Measurements from ENCODE around the gene MICAL3.
"Not testable (repeated sequence)": the region's sequence is repeated elsewhere in the genome, so short reads cannot be mapped to it uniquely, and the experiment has no call there.

Gene MICAL3

GRCh38 chr22:17945888-17946648 is 78.3 kb downstream of the MICAL3 start:
- intact Hi-C loops (cut with DNase I), result no loop called here
- DNase-seq, result peak in 1 of 10 donors; percentile 90

GRCh38 chr22:17945156-17945887 is 79.0 kb downstream of the MICAL3 start:
- no peak for DNase-seq
- intact Hi-C loops (cut with DNase I), result no loop called here

- DNase-seq, result no peak
- intact Hi-C loops (cut with DNase I), result no loop called here
Observed at GRCh38 chr22:17944256-17944655, 80.1 kb downstream of the MICAL3 start.

- DNase-seq, result no peak
- intact Hi-C loops (cut with DNase I), result no loop called here
Observed at GRCh38 chr22:17943533-17944249, 80.7 kb downstream of the MICAL3 start.

- DNase-seq, result no peak
- intact Hi-C loops (cut with DNase I), result no loop called here
Observed at GRCh38 chr22:17942721-17943120, 81.6 kb downstream of the MICAL3 start.

- DNase-seq, result no peak
- intact Hi-C loops (cut with DNase I), result no loop called here
Observed at GRCh38 chr22:17941471-17942406, 82.6 kb downstream of the MICAL3 start.

GRCh38 chr22:17939579-17939978 is 84.8 kb downstream of the MICAL3 start:
- intact Hi-C loops (cut with DNase I), result no loop called here
- no peak for DNase-seq

GRCh38 chr22:17939011-17939410 is 85.3 kb downstream of the MICAL3 start:
- no peak for DNase-seq
- intact Hi-C loops (cut with DNase I), result no loop called here

GRCh38 chr22:17938484-17938924 is 85.9 kb downstream of the MICAL3 start:
- intact Hi-C loops (cut with DNase I), result no loop called here
- no peak for DNase-seq

GRCh38 chr22:17932457-17932856 is 91.9 kb downstream of the MICAL3 start:
- intact Hi-C loops (cut with DNase I); DNase-seq: not testable (repeated sequence)

GRCh38 chr22:17931400-17931825 is 92.9 kb downstream of the MICAL3 start:
- DNase-seq, result peak in 1 of 10 donors; percentile 64
- intact Hi-C loops (cut with DNase I), result no loop called here

- DNase-seq, result peak in 1 of 10 donors; percentile 57
- intact Hi-C loops (cut with DNase I), result no loop called here
Observed at GRCh38 chr22:17930455-17931313, 93.7 kb downstream of the MICAL3 start.

- peak in 1 of 10 donors; percentile 20 for DNase-seq
- intact Hi-C loops (cut with DNase I), result no loop called here
Observed at GRCh38 chr22:17929909-17930308, 94.5 kb downstream of the MICAL3 start.

GRCh38 chr22:17928391-17928790 is 96.0 kb downstream of the MICAL3 start:
- DNase-seq, result no peak
- intact Hi-C loops (cut with DNase I), result no loop called here

- no peak for DNase-seq
- intact Hi-C loops (cut with DNase I), result no loop called here
Observed at GRCh38 chr22:17927062-17927461, 97.3 kb downstream of the MICAL3 start.

- intact Hi-C loops (cut with DNase I), result no loop called here
- peak in 1 of 10 donors; percentile 60 for DNase-seq
Observed at GRCh38 chr22:17926516-17926915, 97.8 kb downstream of the MICAL3 start.

- intact Hi-C loops (cut with DNase I), result no loop called here
- no peak for DNase-seq
Observed at GRCh38 chr22:17925431-17925841, 98.9 kb downstream of the MICAL3 start.

GRCh38 chr22:17924735-17925364 is 99.5 kb downstream of the MICAL3 start:
- DNase-seq, result no peak
- intact Hi-C loops (cut with DNase I), result no loop called here

GRCh38 chr22:17924076-17924475 is 100.3 kb downstream of the MICAL3 start:
- DNase-seq, result no peak
- intact Hi-C loops (cut with DNase I), result no loop called here
